Cardiac muscle cell (in vitro differentiated cells and primary cell): ENCODE results near the gene LST1. TPM values are rescaled to one million over a fixed set of nuclear protein-coding genes. Genes with fewer than 3 reads are reported as not detected.
A peak's percentile ranks its signal among the peaks of the same experiment; 100 is the strongest.

Experiments used
- DNase-seq, 2 donors: peaks; one replicate each; pipeline versions ENCODE4 v3.0.0 to v3.0.0-alpha.2; 2010 to 2017; ENCODE audit warnings: low read depth in 1 of 2, low spot score in 1 of 2
- H3K27ac ChIP-seq: fragments of 200-600 bp; sonication (generic); 2 replicates; pipeline ENCODE4 v1.5.1; 2016
- H3K27me3 ChIP-seq: fragments of 200-600 bp; sonication (generic); 2 replicates; pipeline ENCODE4 v1.6.0; 2016; ENCODE audit warnings: control low read depth
- H3K36me3 ChIP-seq: fragments of 200-600 bp; sonication (generic); 2 replicates; pipeline ENCODE4 v1.5.1; 2016; ENCODE audit warnings: control low read depth
- H3K4me1 ChIP-seq: fragments of 200-600 bp; sonication (generic); 2 replicates; pipeline ENCODE4 v1.8.1; 2017; ENCODE audit warnings: low read depth, mild to moderate bottlenecking, mixed run types
- H3K4me3 ChIP-seq: fragments of 200-600 bp; sonication (generic); 2 replicates; pipeline ENCODE4 v1.5.1; 2016; ENCODE audit warnings: mild to moderate bottlenecking
- H3K9me3 ChIP-seq: fragments of 200-600 bp; sonication (generic); 2 replicates; pipeline ENCODE4 v1.5.1; 2017; ENCODE audit warnings: low read depth, mild to moderate bottlenecking, control low read depth
- CTCF ChIP-seq: IDR thresholded peaks from 2 replicates; pipeline ENCODE4 v1.5.1; 2012; ENCODE audit warnings: low read depth, mild to moderate bottlenecking, low read length
- polyA plus RNA-seq: library from polyadenylated mRNA; unstranded; fragments of >200 nt; fragmentation: Nextera tagmentation; extraction: Ambion mirVana; gene quantifications from 2 replicates; pipeline ENCODE4 v1.2.1, GENCODE V29; 2016
- total RNA-seq: library from RNA; depleted of rRNA; stranded (reverse); fragments of >200 nt; gene quantifications from 2 replicates; pipeline ENCODE4 v1.2.3, GENCODE V29; 2016

Gene LST1
- total and polyA plus RNA-seq, 2 experiments from 2014 or later, result not detected

- TF ChIP-seq CTCF, result peak; percentile 30
- peak; percentile 26 to 49 for DNase-seq
These were observed 10.9 kb downstream of the LST1 start for GRCh38 chr6:31597006-31597405.

GRCh38 chr6:31607317-31607716, 21.2 kb downstream of the LST1 start:
- Histone ChIP-seq H3K4me1 (no peaks in the 10 kb centered on the region), H3K27me3 (no peaks in the 10 kb centered on the region), H3K4me3 (no peak overlapping the region), H3K36me3 (no peaks in the 10 kb centered on the region), H3K27ac (no peak overlapping the region), H3K9me3 (no peaks in the 10 kb centered on the region)
- TF ChIP-seq CTCF, result no peak
- no peak for DNase-seq

More at GRCh38 chr6:31597006-31597405, 10.9 kb downstream of the LST1 start:
- no peaks in the 10 kb centered on the region for H3K27me3 ChIP-seq
- no peak overlapping the region for H3K27ac ChIP-seq
- no peaks in the 10 kb centered on the region for H3K4me1 ChIP-seq
- H3K9me3 ChIP-seq, result no peaks in the 10 kb centered on the region
- no peaks in the 10 kb centered on the region for H3K36me3 ChIP-seq
- H3K4me3 ChIP-seq, result no peak overlapping the region

GRCh38 chr6:31609519-31610406, 23.7 kb downstream of the LST1 start:
- DNase-seq, result peak in 1 of 2 donors; percentile 56
- Histone ChIP-seq H3K4me1 (peaks cover 1% of the 10 kb centered on the region), H3K9me3 (no peaks in the 10 kb centered on the region), H3K36me3 (no peaks in the 10 kb centered on the region), H3K4me3 (no peak overlapping the region), H3K27me3 (no peaks in the 10 kb centered on the region), H3K27ac (no peak overlapping the region)
- TF ChIP-seq CTCF, result no peak

- Histone ChIP-seq H3K27me3 (no peaks in the 10 kb centered on the region), H3K36me3 (no peaks in the 10 kb centered on the region), H3K27ac (no peak overlapping the region), H3K4me1 (peaks cover 3% of the 10 kb centered on the region), H3K4me3 (no peak overlapping the region), H3K9me3 (no peaks in the 10 kb centered on the region)
- no peak for DNase-seq
- no peak for TF ChIP-seq CTCF
These were observed 24.9 kb downstream of the LST1 start for GRCh38 chr6:31610968-31611367.

- no peaks in the 10 kb centered on the region for H3K36me3 ChIP-seq
- no peaks in the 10 kb centered on the region for H3K9me3 ChIP-seq
- H3K27ac ChIP-seq, result no peak overlapping the region
- TF ChIP-seq CTCF, result no peak
- DNase-seq, result no peak
- no peak overlapping the region for H3K4me3 ChIP-seq
- H3K27me3 ChIP-seq, result no peaks in the 10 kb centered on the region
- peaks cover 3% of the 10 kb centered on the region for H3K4me1 ChIP-seq
These were observed 28.1 kb downstream of the LST1 start for GRCh38 chr6:31614075-31614619.
